Measurements from ENCODE around the gene PLA2G5. TPM values are rescaled to one million over a fixed set of nuclear protein-coding genes. Genes with fewer than 3 reads are reported as not detected.

The PLA2G5 gene
- total RNA-seq (2021; fragmentation: NEBNext Ultra II Directional; extraction: Animal tissue kit (Norgen Biotek cat#: 25700)) (not detected in 2 replicates), polyA plus RNA-seq (2011; rRNA removed) (0.05 TPM in 1 of 2 replicates, not detected in the other), polyA minus RNA-seq (2011; rRNA and poly(A)+ RNA removed) (not detected in 2 replicates)
- not detected for polyA plus RNA-seq (2011; cell fraction: cytosol; rRNA removed)
- polyA plus RNA-seq (2011; cell fraction: nucleus; rRNA removed) = 0.19 TPM
- polyA plus RNA-seq (2012, experiment 1 of 2) = 0.16 TPM in 1 of 4 replicates, not detected in the others
- polyA plus RNA-seq (2012, experiment 2 of 2) = not detected
- polyA plus RNA-seq (2013, experiment 1 of 2) = not detected
- not detected for polyA plus RNA-seq (2013, experiment 2 of 2)
- polyA minus RNA-seq (2011; cell fraction: cytosol; rRNA and poly(A)+ RNA removed) = not detected
- polyA minus RNA-seq (2011; cell fraction: nucleus; rRNA and poly(A)+ RNA removed) = not detected
- long read RNA-seq, experiment 1 = 0 reads
- long read RNA-seq, experiment 2, partial matches to known transcripts = 0 of 1 reads
- long read RNA-seq, experiment 2, other reads (novel, unspliced or antisense) = 1 of 1 reads

GRCh38 chr1:20069874-20070273 is at the start of gene PLA2G5:
Gene PLA2G5 (plus strand): TSS chr1:20070194. CDS start chr1:20084831, 14,637 bp downstream.
- CTCF ChIA-PET (ENCODE audit: partially characterized antibody) = no interaction called here

More at GRCh38 chr1:20069874-20070273, at the start of gene PLA2G5:
- H4K91ac ChIP-seq (replicated peaks; ENCODE audit: insufficient read length, low read length) = no peak within 1 kb of the TSS
- no peaks in the 10 kb centered on the region for H3K79me1 ChIP-seq (ENCODE audit: low read depth, low read length)
- H3K4me3 ChIP-seq (ENCODE audit: extremely low read depth in 1 of 4, insufficient read depth in 2 of 4, low read depth in 3 of 4, low read length in 4 of 4) = no peak within 1 kb of the TSS
- no peaks in the 10 kb centered on the region for H3K23me2 ChIP-seq (ENCODE audit: low read depth, low read length)
- peak in 1 of 2 experiments; percentile 43 for DNase-seq (ENCODE audit: low read depth in 1 of 2, low spot score in 2 of 2)
- no peak within 1 kb of the TSS for H2AK5ac ChIP-seq (ENCODE audit: low read depth, low read length)
- no peak within 1 kb of the TSS for H3K18ac ChIP-seq (ENCODE audit: extremely low read depth, low read length)
- H3K27ac ChIP-seq (ENCODE audit: low read depth, low read length) = no peak within 1 kb of the TSS
- H3K23ac ChIP-seq (ENCODE audit: insufficient read length) = no peak within 1 kb of the TSS
- no peak within 1 kb of the TSS for H2BK12ac ChIP-seq (ENCODE audit: low read depth, low read length)
- H4K5ac ChIP-seq (ENCODE audit: insufficient read length, low read depth, low read length) = no peak within 1 kb of the TSS
- no peak within 1 kb of the TSS for H2BK5ac ChIP-seq (ENCODE audit: low read depth, low read length)
- no peak within 1 kb of the TSS for H3K56ac ChIP-seq (replicated peaks; ENCODE audit: insufficient read length, low read depth, low read length)
- no peak within 1 kb of the TSS for H2BK20ac ChIP-seq (ENCODE audit: low read length)
- FAIRE-seq = no peak
- no peak for TF ChIP-seq CHD1 (IDR thresholded peaks at IDR 0.05; ENCODE audit: low read depth, low read length)
- TF ChIP-seq SIN3A (conservative IDR thresholded peaks at IDR 0.05 in 1 of 2, IDR thresholded peaks at IDR 0.05 in 1 of 2; ENCODE audit: low read depth in 1 of 2, low read length in 2 of 2) = no peak
- TF ChIP-seq RBBP5 (IDR thresholded peaks at IDR 0.05; ENCODE audit: borderline replicate concordance, low read depth, low read length) = no peak
- no peak for TF ChIP-seq SRF (IDR thresholded peaks at IDR 0.05; ENCODE audit: low read depth, low read length)
- no peak for TF ChIP-seq ATF2 (IDR thresholded peaks at IDR 0.05; ENCODE audit: low read length)
- TF ChIP-seq GABPA (IDR thresholded peaks at IDR 0.05; ENCODE audit: borderline replicate concordance, insufficient read depth, low read length) = no peak
- H3K4me1 ChIP-seq (replicated peaks in 1 of 4; ENCODE audit: control insufficient read depth in 3 of 4, insufficient read depth in 4 of 4, low read length in 3 of 4) = no peaks in the 10 kb centered on the region; a peak in 1 of 7 replicates
- no peak within 1 kb of the TSS for H3K4ac ChIP-seq (replicated peaks; ENCODE audit: insufficient read length, low read depth, low read length)
- H2BK120ac ChIP-seq (replicated peaks; ENCODE audit: low read depth, low read length) = no peak within 1 kb of the TSS
- H4K20me1 ChIP-seq (replicated peaks in 1 of 2; ENCODE audit: control insufficient read depth in 1 of 2, insufficient read depth in 2 of 2, low read length in 2 of 2) = no peaks in the 10 kb centered on the region
- H4K8ac ChIP-seq (ENCODE audit: extremely low read depth, insufficient read depth, low read length) = peak within 1 kb of the TSS; percentile 28; the same call in 1 of the 2 replicates
- no peaks in the 10 kb centered on the region for H3K9me3 ChIP-seq (ENCODE audit: insufficient read depth in 2 of 2, low read depth in 1 of 2, low read length in 1 of 2)
- no peaks in the 10 kb centered on the region for H3K79me2 ChIP-seq (ENCODE audit: control insufficient read depth in 1 of 2, insufficient read depth in 2 of 2, low read length in 2 of 2)
- POLR2A ChIA-PET (ENCODE audit: partially characterized antibody) = no interaction called here
- H3K27me3 ChIP-seq (replicated peaks in 1 of 4; ENCODE audit: control insufficient read depth in 3 of 4, extremely low read depth in 1 of 4, insufficient read depth in 3 of 4, low read length in 3 of 4) = no peaks in the 10 kb centered on the region
- WGBS, 2 experiments (ENCODE audit: extremely low coverage in 1 of 2, insufficient coverage in 1 of 2, insufficient read length in 1 of 2, insufficient replicate concordance in 2 of 2, low coverage in 1 of 2, low lambda C conversion rate in 2 of 2, missing lambda C conversion rate in 1 of 2) = 85% methylated on average over 7 of the region's 7 CpGs; no CpG with 5 or more reads in 1 of the 2 experiments
- no peak within 1 kb of the TSS for H3K4me2 ChIP-seq (ENCODE audit: insufficient read depth in 1 of 2, low read depth in 2 of 2, low read length in 2 of 2)
- H3K9ac ChIP-seq (replicated peaks in 1 of 4; ENCODE audit: extremely low read depth in 1 of 4, low read depth in 3 of 4, low read length in 3 of 4) = no peak within 1 kb of the TSS
- no peak within 1 kb of the TSS for H2AFZ ChIP-seq (ENCODE audit: low read length)
- H2BK15ac ChIP-seq (ENCODE audit: low read length) = 0 out of 2 replicates have a peak within 1 kb of the TSS, but pooled peaks have one; percentile 46
- no peak within 1 kb of the TSS for H3K14ac ChIP-seq (ENCODE audit: insufficient read length)
- H3K36me3 ChIP-seq (ENCODE audit: control insufficient read depth in 2 of 4, insufficient read depth in 4 of 4, low read length in 3 of 4) = no peaks in the 10 kb centered on the region
